ENCODE data around the gene TSPAN18. TPM values are rescaled to one million over a fixed set of nuclear protein-coding genes. Genes with fewer than 3 reads are reported as not detected.

TSPAN18 gene
- total RNA-seq, 1 donor from 2014 or later: 5.2 TPM

DNA sequence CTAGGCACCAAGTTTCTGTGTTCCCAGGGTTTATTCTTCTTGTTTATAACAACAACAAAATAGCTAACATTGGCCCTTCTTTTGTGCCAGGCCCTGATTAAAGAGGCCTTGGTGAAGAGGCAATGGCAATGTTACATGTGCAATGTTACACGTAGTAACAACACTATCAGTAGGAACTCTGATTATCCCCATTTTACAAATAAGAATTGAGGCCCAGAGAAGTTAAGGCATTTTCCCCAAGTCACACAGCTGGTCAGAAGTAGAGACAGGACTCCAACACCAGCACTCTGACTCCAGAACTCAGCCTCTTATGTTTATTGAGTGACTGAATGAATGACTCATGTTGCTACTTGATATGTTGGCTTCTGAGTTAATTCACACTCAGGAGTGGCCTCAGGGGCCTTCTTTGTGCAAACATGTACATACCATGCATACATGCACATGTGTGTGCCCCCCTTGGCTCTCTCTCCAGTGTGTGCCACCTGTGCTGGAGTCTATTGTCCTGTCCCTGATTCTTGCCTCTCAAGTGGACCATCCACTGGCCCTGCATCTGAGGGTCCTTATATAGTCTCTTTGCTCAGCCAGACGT lies 125.5 kb downstream of the TSPAN18 start:
- H3K27me3 ChIP-seq (ENCODE audit: control insufficient read depth, insufficient read depth, low read length): peaks cover 14% of the 10 kb centered on the region
- DNase-seq (ENCODE audit: low read depth): no peak
- H3K36me3 ChIP-seq (ENCODE audit: control insufficient read depth, insufficient read depth, low read length): no peaks in the 10 kb centered on the region
- H3K4me3 ChIP-seq (ENCODE audit: low read depth, low read length): no peak overlapping the region
- TF ChIP-seq, protein P1, sequence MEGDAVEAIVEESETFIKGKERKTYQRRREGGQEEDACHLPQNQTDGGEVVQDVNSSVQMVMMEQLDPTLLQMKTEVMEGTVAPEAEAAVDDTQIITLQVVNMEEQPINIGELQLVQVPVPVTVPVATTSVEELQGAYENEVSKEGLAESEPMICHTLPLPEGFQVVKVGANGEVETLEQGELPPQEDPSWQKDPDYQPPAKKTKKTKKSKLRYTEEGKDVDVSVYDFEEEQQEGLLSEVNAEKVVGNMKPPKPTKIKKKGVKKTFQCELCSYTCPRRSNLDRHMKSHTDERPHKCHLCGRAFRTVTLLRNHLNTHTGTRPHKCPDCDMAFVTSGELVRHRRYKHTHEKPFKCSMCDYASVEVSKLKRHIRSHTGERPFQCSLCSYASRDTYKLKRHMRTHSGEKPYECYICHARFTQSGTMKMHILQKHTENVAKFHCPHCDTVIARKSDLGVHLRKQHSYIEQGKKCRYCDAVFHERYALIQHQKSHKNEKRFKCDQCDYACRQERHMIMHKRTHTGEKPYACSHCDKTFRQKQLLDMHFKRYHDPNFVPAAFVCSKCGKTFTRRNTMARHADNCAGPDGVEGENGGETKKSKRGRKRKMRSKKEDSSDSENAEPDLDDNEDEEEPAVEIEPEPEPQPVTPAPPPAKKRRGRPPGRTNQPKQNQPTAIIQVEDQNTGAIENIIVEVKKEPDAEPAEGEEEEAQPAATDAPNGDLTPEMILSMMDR (IDR thresholded peaks at IDR 0.05; ENCODE audit: insufficient read depth, low read length, poor library complexity, severe bottlenecking): no peak

DNA sequence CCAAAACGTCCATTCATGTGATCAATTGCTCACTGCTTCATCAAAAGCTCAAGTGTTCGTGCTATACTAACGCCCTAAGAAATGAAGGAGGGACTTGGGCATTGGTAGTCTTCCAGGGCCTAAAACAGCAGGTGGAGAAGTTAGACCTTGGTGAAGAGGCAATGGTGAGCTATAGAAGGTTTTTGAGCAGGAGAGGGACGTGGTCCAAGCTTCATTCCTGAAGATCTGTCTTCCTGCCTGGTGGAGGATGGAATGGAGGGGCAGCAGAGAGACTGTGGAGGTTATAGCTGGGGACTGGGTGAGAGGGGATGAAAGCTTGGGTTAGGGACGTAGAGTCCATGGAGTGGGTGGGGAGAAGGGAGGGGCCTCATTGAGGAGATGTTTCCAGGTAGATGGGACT lies 126.2 kb downstream of the TSPAN18 start:
- H3K27me3 ChIP-seq (ENCODE audit: control insufficient read depth, insufficient read depth, low read length): peaks cover 14% of the 10 kb centered on the region
- TF ChIP-seq, protein P1 (IDR thresholded peaks at IDR 0.05; ENCODE audit: insufficient read depth, low read length, poor library complexity, severe bottlenecking): no peak
- no peak overlapping the region for H3K4me3 ChIP-seq (ENCODE audit: low read depth, low read length)
- DNase-seq (ENCODE audit: low read depth): no peak
- no peaks in the 10 kb centered on the region for H3K36me3 ChIP-seq (ENCODE audit: control insufficient read depth, insufficient read depth, low read length)

- TF ChIP-seq, protein P1 (IDR thresholded peaks at IDR 0.05; ENCODE audit: insufficient read depth, low read length, poor library complexity, severe bottlenecking): no peak
- Histone ChIP-seq H3K4me3 (ENCODE audit: low read depth, low read length) (no peak overlapping the region), H3K36me3 (ENCODE audit: control insufficient read depth, insufficient read depth, low read length) (no peaks in the 10 kb centered on the region), H3K27me3 (ENCODE audit: control insufficient read depth, insufficient read depth, low read length) (peaks cover 15% of the 10 kb centered on the region)
- no peak for DNase-seq (ENCODE audit: low read depth)
These were observed 126.9 kb downstream of the TSPAN18 start for GRCh38 chr11:44853666-44854065.

DNA sequence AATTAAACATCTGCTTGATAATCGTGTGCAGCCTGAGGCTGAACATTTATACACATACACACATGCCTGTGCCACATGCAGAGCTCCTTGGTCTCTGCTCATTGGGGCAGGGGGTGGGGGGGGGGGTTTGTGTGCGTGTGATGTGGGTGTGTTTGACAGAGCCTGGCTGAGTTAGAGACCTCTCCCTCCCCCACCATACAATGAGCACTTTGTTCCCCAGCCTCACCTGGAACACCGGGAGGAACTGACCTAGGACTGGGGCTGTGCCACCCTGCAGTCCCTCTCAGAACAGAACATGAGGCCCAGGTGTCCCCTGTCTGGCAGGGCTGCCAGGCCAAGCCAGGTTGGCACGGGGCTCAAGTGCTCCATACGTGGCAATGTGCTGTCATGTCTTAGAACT lies 127.3 kb downstream of the TSPAN18 start:
- H3K36me3 ChIP-seq (ENCODE audit: control insufficient read depth, insufficient read depth, low read length): no peaks in the 10 kb centered on the region
- DNase-seq (ENCODE audit: low read depth): no peak
- TF ChIP-seq, protein P1 (IDR thresholded peaks at IDR 0.05; ENCODE audit: insufficient read depth, low read length, poor library complexity, severe bottlenecking): no peak
- peaks cover 18% of the 10 kb centered on the region for H3K27me3 ChIP-seq (ENCODE audit: control insufficient read depth, insufficient read depth, low read length)
- no peak overlapping the region for H3K4me3 ChIP-seq (ENCODE audit: low read depth, low read length)

DNA sequence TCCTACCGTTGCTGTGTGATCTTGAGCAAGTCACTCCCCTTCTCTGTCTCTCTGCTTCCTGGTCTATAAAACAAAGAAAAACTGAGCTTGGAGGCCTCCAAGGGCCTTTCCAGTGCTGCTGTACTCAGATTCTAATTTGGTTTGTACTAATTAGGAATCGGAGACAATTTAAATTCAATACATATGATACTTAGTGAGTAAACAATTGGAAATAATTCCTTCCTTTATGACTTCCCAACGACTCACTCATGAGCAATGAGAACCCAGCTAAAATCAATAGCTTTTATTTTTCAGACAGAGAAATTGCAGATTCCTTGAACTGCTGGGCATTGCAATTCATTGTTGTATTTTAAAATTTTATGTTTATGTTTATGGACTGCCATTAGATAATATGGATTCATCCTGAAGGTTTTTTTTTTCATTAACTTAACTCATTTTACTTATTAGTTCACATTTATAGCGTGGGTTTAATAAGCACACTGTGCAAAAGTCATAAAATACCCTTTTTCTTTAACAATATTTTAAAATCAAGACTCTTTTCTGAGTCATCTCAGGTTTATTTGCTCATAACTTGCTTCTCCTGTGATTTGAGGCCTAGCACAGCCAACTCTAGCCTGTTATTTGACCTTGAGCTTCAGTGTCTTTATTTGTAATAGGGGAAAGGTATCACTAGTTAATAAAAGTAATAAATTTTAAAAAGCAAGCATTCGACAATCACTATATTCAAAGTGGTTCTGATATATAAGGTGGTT lies 128.2 kb downstream of the TSPAN18 start:
- TF ChIP-seq, protein P1 (IDR thresholded peaks at IDR 0.05; ENCODE audit: insufficient read depth, low read length, poor library complexity, severe bottlenecking): no peak
- H3K27me3 ChIP-seq (ENCODE audit: control insufficient read depth, insufficient read depth, low read length): peaks cover 17% of the 10 kb centered on the region
- H3K4me3 ChIP-seq (ENCODE audit: low read depth, low read length): no peak overlapping the region
- DNase-seq (ENCODE audit: low read depth): no peak
- no peaks in the 10 kb centered on the region for H3K36me3 ChIP-seq (ENCODE audit: control insufficient read depth, insufficient read depth, low read length)

Data from kidney epithelial cell (primary cell).